22Rv1 (cell line): ENCODE results near the gene UNC13D.

Experiments
- H3K27ac ChIP-seq: fragments of 450-650 bp; 2 replicates; pipeline ENCODE4 v1.5.1; 2017
- CTCF ChIP-seq: fragments of 450-650 bp; IDR thresholded peaks from 2 replicates; pipeline ENCODE4 v1.5.1; 2017; ENCODE audit warnings: mild to moderate bottlenecking
- ZFX ChIP-seq: fragments of 450-650 bp; IDR thresholded peaks from 2 replicates; pipeline ENCODE4 v1.6.1; 2017; ENCODE audit warnings: antibody characterized with exemption, borderline replicate concordance

UNC13D gene

GRCh38 chr17:75778861-75779249 lies 65.3 kb downstream of the UNC13D start:
- TF ChIP-seq CTCF, result peak; percentile 79
- no peak for TF ChIP-seq ZFX
- H3K27ac ChIP-seq, result peak overlapping the region; percentile 99

DNA sequence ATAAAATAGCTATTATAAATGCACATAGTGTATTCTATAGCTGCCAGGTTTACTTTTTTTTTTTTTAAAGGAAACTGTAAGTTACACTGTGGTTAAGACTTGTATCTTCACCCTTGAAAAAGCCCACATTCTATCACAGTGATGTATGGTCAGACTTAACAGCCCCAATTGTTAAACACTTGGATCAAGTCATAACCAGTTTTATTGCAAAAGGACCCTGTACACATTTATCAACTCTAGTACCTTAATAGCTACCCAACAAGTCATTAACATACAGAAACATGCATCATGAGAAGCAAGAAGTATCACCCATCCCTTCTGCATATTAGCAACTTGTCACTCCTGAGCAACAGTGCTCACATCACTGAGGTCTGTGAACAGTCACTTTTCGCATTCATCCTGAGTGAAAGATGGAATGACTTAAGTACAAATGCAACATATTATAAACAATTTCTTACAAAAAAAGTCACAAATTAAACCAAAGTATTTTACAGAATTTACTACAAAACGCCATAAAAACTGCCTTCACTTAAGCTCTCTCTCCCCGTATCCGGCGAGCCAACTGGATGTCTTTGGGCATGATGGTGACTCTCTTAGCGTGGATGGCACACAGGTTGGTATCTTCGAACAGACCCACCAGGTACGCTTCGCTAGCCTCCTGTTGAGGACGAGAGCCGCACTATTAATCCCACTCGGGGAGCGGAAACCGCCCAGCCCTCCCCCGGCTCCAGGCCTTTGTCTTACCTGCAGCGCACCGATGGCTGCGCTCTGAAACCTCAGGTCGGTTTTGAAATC lies 65.9 kb downstream of the UNC13D start:
- peak overlapping the region; percentile 99 for H3K27ac ChIP-seq

GRCh38 chr17:75777296-75777922 lies 66.8 kb downstream of the UNC13D start:
- H3K27ac ChIP-seq, result peak overlapping the region; percentile 99
- no peak for TF ChIP-seq ZFX
- no peak for TF ChIP-seq CTCF
